ENCODE measurements around the gene TMPRSS9.
"Not testable (repeated sequence)": the region's sequence is repeated elsewhere in the genome, so short reads cannot be mapped to it uniquely, and the experiment has no call there.

Gene TMPRSS9

DNA sequence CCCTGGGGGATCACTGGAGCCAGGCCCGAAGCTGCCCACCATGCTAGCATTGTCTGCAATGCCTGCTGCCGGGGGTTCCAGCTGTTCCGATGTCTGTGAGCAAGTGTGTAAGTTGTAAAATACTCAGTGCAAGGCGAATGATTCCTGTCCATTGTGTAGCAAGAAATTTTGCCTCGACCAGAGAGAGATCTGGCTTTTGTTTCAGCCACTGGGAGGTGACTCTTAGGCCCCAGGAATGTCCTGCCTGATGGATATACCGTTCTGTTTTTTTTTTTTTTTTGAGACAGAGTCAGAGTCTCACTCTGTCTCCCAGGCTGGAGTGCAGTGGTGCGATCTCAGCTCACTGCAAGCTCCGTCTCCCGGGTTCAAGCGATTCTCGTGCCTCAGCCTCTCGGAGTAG, 108.5 kb downstream of the TMPRSS9 start (continued):
- no peak for TF ChIP-seq PATZ1 (CRISPR knock-in tag; IDR thresholded peaks at IDR 0.05; ENCODE audit: borderline replicate concordance)
- TF ChIP-seq ZC3H10 (CRISPR knock-in tag; IDR thresholded peaks at IDR 0.05), result no peak
- TF ChIP-seq ZFP30 (CRISPR knock-in tag; IDR thresholded peaks at IDR 0.05), result no peak
- no peak for TF ChIP-seq ZNF8 (CRISPR knock-in tag; IDR thresholded peaks at IDR 0.05)
- no peak for TF ChIP-seq BACH2 (CRISPR knock-in tag; IDR thresholded peaks at IDR 0.05; ENCODE audit: borderline replicate concordance)

- no peak for TF ChIP-seq POU6F1 (CRISPR knock-in tag; IDR thresholded peaks at IDR 0.05; ENCODE audit: borderline replicate concordance, low read depth)
- no peak for TF ChIP-seq OSR1 (CRISPR knock-in tag; IDR thresholded peaks at IDR 0.05)
- no peak for TF ChIP-seq ZNF8 (CRISPR knock-in tag; IDR thresholded peaks at IDR 0.05)
- no peak for TF ChIP-seq ZNF565 (CRISPR knock-in tag; conservative IDR thresholded peaks at IDR 0.05; ENCODE audit: low read depth)
- no peak for TF ChIP-seq CSRNP3 (CRISPR knock-in tag; IDR thresholded peaks at IDR 0.05)
- TF ChIP-seq SNAI2 (CRISPR knock-in tag; IDR thresholded peaks at IDR 0.05), result no peak
- no peak for TF ChIP-seq BACH2 (CRISPR knock-in tag; IDR thresholded peaks at IDR 0.05; ENCODE audit: borderline replicate concordance)
- no peak for TF ChIP-seq PPARA (CRISPR knock-in tag; IDR thresholded peaks at IDR 0.05; ENCODE audit: borderline replicate concordance)
- TF ChIP-seq TCF4 (CRISPR knock-in tag; IDR thresholded peaks at IDR 0.05; ENCODE audit: borderline replicate concordance), result no peak
- TF ChIP-seq RARB (CRISPR knock-in tag; IDR thresholded peaks at IDR 0.05), result no peak
- no peak for TF ChIP-seq PATZ1 (CRISPR knock-in tag; IDR thresholded peaks at IDR 0.05; ENCODE audit: borderline replicate concordance)
- TF ChIP-seq ZC3H10 (CRISPR knock-in tag; IDR thresholded peaks at IDR 0.05), result no peak
- no peak for TF ChIP-seq ZNF70 (CRISPR knock-in tag; IDR thresholded peaks at IDR 0.05)
- no peak for TF ChIP-seq ZFP30 (CRISPR knock-in tag; IDR thresholded peaks at IDR 0.05)
- TF ChIP-seq ARNTL (CRISPR knock-in tag; IDR thresholded peaks at IDR 0.05; ENCODE audit: borderline replicate concordance, low read depth), result no peak
- TF ChIP-seq TSHZ2 (CRISPR knock-in tag; IDR thresholded peaks at IDR 0.05), result no peak
- TF ChIP-seq TOX (CRISPR knock-in tag; IDR thresholded peaks at IDR 0.05; ENCODE audit: borderline replicate concordance), result no peak
- TF ChIP-seq, protein P1, sequence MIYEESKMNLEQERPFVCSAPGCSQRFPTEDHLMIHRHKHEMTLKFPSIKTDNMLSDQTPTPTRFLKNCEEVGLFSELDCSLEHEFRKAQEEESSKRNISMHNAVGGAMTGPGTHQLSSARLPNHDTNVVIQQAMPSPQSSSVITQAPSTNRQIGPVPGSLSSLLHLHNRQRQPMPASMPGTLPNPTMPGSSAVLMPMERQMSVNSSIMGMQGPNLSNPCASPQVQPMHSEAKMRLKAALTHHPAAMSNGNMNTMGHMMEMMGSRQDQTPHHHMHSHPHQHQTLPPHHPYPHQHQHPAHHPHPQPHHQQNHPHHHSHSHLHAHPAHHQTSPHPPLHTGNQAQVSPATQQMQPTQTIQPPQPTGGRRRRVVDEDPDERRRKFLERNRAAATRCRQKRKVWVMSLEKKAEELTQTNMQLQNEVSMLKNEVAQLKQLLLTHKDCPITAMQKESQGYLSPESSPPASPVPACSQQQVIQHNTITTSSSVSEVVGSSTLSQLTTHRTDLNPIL (CRISPR knock-in tag; IDR thresholded peaks at IDR 0.05; ENCODE audit: low read depth), result no peak
- TF ChIP-seq ESRRG (CRISPR knock-in tag; IDR thresholded peaks at IDR 0.05), result no peak
- ATAC-seq, result peak; percentile 50
These were observed 109.2 kb downstream of the TMPRSS9 start for GRCh38 chr19:2469102-2469914.

DNA sequence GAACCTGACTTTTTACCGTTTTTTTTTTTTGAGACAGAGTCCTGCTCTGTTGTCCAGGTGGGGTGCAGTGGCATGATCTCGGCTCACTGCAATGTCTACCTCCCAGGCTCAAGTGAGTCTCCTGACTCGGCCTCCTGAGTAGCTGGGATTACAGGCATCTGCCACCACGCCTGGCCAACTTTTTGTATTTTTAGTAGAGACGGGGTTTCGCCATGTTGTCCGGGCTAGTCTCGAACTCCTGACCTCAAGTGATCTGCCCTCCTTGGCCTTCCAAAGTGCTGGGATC, 109.8 kb downstream of the TMPRSS9 start:
- ATAC-seq, result not testable (repeated sequence)

All from SK-N-SH treated with all-trans-retinoic acid at 6 μM for 48 hours (cell line).